GM18508 (cell line): ENCODE measurements around the gene WTAP.
"Not testable (repeated sequence)": the region's sequence is repeated elsewhere in the genome, so short reads cannot be mapped to it uniquely, and the experiment has no call there.

Experiments
- ATAC-seq: cut with Tn5 transposase; IDR thresholded peaks from one replicate; pipeline ENCODE4 v1.9.1; 2021; ENCODE audit warnings: moderate number of reproducible peaks; ENCODE audit not compliant: insufficient read depth, unreplicated experiment

Gene WTAP

GRCh38 chr6:159693128-159693893, 34.0 kb upstream of the WTAP start, which contains the start of gene SOD2:
TSS of gene SOD2 (minus strand) at chr6:159693241. CDS start at chr6:159693167, 74 bp downstream.
- peak; percentile 51 for ATAC-seq

- ATAC-seq: peak; percentile 8
Measured at GRCh38 chr6:159693894-159694545, 33.3 kb upstream of the WTAP start.

- ATAC-seq: no peak
Measured at GRCh38 chr6:159695984-159696383, 31.3 kb upstream of the WTAP start.

GRCh38 chr6:159700970-159701369, 26.3 kb upstream of the WTAP start:
- no peak for ATAC-seq

- ATAC-seq: no peak
Measured at GRCh38 chr6:159701413-159701999, 25.8 kb upstream of the WTAP start.

- not testable (repeated sequence) for ATAC-seq
Measured at GRCh38 chr6:159710603-159711002, 16.7 kb upstream of the WTAP start.

- ATAC-seq: not testable (repeated sequence)
Measured at GRCh38 chr6:159712389-159712788, 14.9 kb upstream of the WTAP start.

- no peak for ATAC-seq
Measured at GRCh38 chr6:159713984-159714383, 13.3 kb upstream of the WTAP start.

GRCh38 chr6:159714404-159714803, 12.9 kb upstream of the WTAP start:
- ATAC-seq: no peak

- no peak for ATAC-seq
Measured at GRCh38 chr6:159715166-159715565, 12.1 kb upstream of the WTAP start.

GRCh38 chr6:159715605-159716004, 11.7 kb upstream of the WTAP start:
- no peak for ATAC-seq

- ATAC-seq: no peak
Measured at GRCh38 chr6:159716247-159717096, 10.8 kb upstream of the WTAP start.

GRCh38 chr6:159718634-159719033, 8.7 kb upstream of the WTAP start:
- no peak for ATAC-seq

- ATAC-seq: no peak
Measured at GRCh38 chr6:159719287-159719686, 8.0 kb upstream of the WTAP start.

GRCh38 chr6:159720708-159721107, 6.6 kb upstream of the WTAP start:
- ATAC-seq: no peak

GRCh38 chr6:159721981-159722380, 5.3 kb upstream of the WTAP start:
- ATAC-seq: not testable (repeated sequence)

- ATAC-seq: no peak
Measured at GRCh38 chr6:159722655-159723054, 4.7 kb upstream of the WTAP start.

GRCh38 chr6:159723259-159723658, 4.0 kb upstream of the WTAP start:
- ATAC-seq: no peak

GRCh38 chr6:159724778-159725177, 2.5 kb upstream of the WTAP start:
- no peak for ATAC-seq

GRCh38 chr6:159725208-159725607, 2.1 kb upstream of the WTAP start:
- ATAC-seq: not testable (repeated sequence)
